Progenitor cell of endocrine pancreas (in vitro differentiated cells): ENCODE data around the gene HS3ST3A1. TPM values are rescaled to one million over a fixed set of nuclear protein-coding genes. Genes with fewer than 3 reads are reported as not detected.

ENCODE experiments used
- DNase-seq: peaks from one replicate; pipeline ENCODE4 v3.0.0; 2021; ENCODE audit warnings: low spot score; ENCODE audit not compliant: unreplicated experiment
- H3K27ac Mint-ChIP-seq: 2 replicates; pipeline ENCODE4 v1.8.0; 2021; ENCODE audit warnings: mild to moderate bottlenecking, moderate library complexity, mixed read lengths
- H3K27me3 Mint-ChIP-seq: 2 replicates; pipeline ENCODE4 v1.8.0; 2021; ENCODE audit warnings: mixed read lengths
- H3K36me3 Mint-ChIP-seq: 2 replicates; pipeline ENCODE4 v1.8.0; 2022; ENCODE audit warnings: mixed read lengths; ENCODE audit not compliant: insufficient read depth
- H3K4me1 Mint-ChIP-seq: 2 replicates; pipeline ENCODE4 v1.8.0; 2021; ENCODE audit warnings: low read depth, mixed read lengths
- H3K4me3 Mint-ChIP-seq: 2 replicates; pipeline ENCODE4 v1.8.0; 2021; ENCODE audit warnings: low read depth, mild to moderate bottlenecking, moderate library complexity, mixed read lengths
- H3K9me3 Mint-ChIP-seq: 2 replicates; pipeline ENCODE4 v1.8.0; 2021; ENCODE audit warnings: low read depth, mixed read lengths
- total RNA-seq: library from RNA; stranded (reverse); gene quantifications from 2 replicates; pipeline ENCODE4 v1.2.1, GENCODE V29; 2021
- TF ChIP-seq, protein P1 (sequence below): fragments of 200-600 bp; sonication (generic); IDR thresholded peaks from one replicate; pipeline ENCODE4 v1.5.0; 2021; ENCODE audit warnings: antibody characterized with exemption, mild to moderate bottlenecking; ENCODE audit not compliant: unreplicated experiment

The HS3ST3A1 gene
- total RNA-seq, 1 donor from 2014 or later = 8.8 TPM

DNA sequence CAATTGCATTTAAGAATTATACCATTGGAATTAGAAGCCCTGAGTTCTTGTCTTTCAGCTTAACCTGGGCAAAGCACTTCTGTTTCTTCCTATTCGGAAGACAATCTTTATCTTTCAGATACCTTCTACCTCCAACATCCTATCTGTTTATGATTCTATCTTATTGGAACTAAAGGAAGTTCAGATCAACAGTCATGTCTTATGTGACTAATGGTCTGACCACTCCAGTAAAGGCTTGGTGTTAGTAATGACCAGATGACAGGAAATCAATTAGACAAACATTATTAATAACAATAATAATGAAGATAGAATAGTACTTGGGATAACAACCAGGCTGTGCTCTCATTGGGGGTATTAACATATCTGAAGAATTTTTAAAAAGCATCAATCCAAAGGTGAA, 11.3 kb downstream of the HS3ST3A1 start:
- Mint-ChIP-seq H3K36me3 (peaks cover 3% of the 10 kb centered on the region), H3K27me3 (peaks cover 5% of the 10 kb centered on the region), H3K4me3 (no peak overlapping the region), H3K27ac (peak overlapping the region; percentile 97), H3K9me3 (peaks cover 2% of the 10 kb centered on the region), H3K4me1 (peaks cover 39% of the 10 kb centered on the region)
- DNase-seq = no peak
- TF ChIP-seq, protein P1, sequence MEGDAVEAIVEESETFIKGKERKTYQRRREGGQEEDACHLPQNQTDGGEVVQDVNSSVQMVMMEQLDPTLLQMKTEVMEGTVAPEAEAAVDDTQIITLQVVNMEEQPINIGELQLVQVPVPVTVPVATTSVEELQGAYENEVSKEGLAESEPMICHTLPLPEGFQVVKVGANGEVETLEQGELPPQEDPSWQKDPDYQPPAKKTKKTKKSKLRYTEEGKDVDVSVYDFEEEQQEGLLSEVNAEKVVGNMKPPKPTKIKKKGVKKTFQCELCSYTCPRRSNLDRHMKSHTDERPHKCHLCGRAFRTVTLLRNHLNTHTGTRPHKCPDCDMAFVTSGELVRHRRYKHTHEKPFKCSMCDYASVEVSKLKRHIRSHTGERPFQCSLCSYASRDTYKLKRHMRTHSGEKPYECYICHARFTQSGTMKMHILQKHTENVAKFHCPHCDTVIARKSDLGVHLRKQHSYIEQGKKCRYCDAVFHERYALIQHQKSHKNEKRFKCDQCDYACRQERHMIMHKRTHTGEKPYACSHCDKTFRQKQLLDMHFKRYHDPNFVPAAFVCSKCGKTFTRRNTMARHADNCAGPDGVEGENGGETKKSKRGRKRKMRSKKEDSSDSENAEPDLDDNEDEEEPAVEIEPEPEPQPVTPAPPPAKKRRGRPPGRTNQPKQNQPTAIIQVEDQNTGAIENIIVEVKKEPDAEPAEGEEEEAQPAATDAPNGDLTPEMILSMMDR = no peak

DNA sequence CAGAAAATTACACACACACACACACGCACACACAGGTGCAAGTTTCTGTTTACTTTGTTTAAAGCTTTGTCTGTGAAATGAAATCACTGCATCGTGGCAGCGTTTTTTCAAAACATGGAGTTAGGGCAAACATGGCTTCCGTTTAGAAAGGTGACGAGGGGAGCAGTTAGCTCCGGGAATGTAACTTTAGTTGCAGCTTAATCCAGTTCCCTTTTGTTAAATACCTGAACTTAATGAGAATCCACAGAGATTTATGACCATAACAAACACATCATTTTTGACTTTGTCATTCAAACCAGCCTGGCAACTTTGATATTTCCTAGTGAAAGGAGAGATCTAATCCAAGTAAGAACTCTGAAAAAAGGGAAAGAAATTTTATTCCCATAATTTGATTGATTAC, 12.1 kb downstream of the HS3ST3A1 start:
- TF ChIP-seq, protein P1 = no peak
- Mint-ChIP-seq H3K4me1 (peaks cover 39% of the 10 kb centered on the region), H3K9me3 (peaks cover 2% of the 10 kb centered on the region), H3K4me3 (peak overlapping the region; percentile 9), H3K36me3 (peaks cover 3% of the 10 kb centered on the region), H3K27ac (peak overlapping the region; percentile 97), H3K27me3 (peaks cover 5% of the 10 kb centered on the region)
- no peak for DNase-seq

DNA sequence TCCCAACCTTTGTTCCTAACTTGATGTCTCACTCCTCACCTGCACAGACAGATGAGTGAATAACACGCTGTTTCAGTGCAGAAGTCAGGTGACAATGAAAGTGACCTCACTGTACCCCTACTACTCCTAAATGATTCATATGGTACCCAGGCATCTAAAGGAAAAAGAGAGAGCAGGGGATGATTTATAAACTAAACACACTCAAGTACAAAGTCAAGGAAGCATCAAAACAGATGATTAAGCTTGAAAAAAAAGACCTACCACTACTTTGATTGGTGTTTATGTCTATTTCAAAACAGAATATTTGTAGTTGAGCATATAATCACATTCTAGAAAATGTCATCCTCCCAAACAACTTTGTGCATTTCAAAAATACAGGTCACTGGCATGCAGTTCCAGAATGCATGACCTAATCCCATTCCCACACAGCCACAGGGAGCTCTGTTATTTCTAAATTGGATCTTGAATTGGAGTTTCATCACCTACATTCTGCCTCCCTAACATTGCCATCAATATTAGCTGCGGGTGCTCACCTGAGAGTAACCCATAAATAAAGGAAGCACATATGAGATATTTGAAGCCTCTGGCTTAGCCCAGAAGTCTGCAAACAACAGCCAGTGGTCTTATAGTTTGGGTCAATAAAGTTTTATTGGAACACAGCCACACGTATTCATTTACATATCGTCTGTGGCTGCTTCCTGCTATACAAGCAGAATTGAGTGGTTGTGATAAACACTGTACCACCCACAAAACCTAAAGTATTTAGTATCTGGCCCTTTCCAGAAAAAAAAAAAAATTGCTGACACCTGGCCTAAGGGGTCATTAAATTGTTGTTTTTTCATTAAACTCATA, 14.0 kb downstream of the HS3ST3A1 start:
- TF ChIP-seq, protein P1 = no peak
- Mint-ChIP-seq H3K27me3 (no peaks in the 10 kb centered on the region), H3K36me3 (peaks cover 3% of the 10 kb centered on the region), H3K4me1 (peaks cover 34% of the 10 kb centered on the region), H3K27ac (peak overlapping the region; percentile 97), H3K4me3 (no peak overlapping the region), H3K9me3 (peaks cover 2% of the 10 kb centered on the region)
- no peak for DNase-seq

DNA sequence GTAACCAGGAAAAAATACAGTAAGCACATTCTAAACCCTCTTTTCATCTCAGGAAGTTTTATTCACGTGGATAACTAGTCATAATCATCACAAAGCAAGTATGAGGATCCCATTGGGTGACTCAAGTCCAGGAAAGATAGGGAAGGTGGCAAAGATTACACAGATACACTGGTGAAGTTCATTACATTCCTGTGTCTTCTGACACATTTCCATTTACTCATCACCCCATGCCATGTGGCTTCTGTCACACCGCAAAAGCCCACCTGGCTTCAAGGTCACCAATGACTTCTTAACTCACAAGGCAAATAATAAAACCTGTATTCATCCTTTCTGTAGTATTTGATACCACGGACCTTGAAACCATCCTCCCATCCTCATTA, 17.0 kb downstream of the HS3ST3A1 start:
- Mint-ChIP-seq H3K4me1 (peaks cover 23% of the 10 kb centered on the region), H3K9me3 (peaks cover 2% of the 10 kb centered on the region), H3K36me3 (peaks cover 3% of the 10 kb centered on the region), H3K27ac (no peak overlapping the region), H3K4me3 (no peak overlapping the region), H3K27me3 (no peaks in the 10 kb centered on the region)
- TF ChIP-seq, protein P1 = no peak
- DNase-seq = no peak

DNA sequence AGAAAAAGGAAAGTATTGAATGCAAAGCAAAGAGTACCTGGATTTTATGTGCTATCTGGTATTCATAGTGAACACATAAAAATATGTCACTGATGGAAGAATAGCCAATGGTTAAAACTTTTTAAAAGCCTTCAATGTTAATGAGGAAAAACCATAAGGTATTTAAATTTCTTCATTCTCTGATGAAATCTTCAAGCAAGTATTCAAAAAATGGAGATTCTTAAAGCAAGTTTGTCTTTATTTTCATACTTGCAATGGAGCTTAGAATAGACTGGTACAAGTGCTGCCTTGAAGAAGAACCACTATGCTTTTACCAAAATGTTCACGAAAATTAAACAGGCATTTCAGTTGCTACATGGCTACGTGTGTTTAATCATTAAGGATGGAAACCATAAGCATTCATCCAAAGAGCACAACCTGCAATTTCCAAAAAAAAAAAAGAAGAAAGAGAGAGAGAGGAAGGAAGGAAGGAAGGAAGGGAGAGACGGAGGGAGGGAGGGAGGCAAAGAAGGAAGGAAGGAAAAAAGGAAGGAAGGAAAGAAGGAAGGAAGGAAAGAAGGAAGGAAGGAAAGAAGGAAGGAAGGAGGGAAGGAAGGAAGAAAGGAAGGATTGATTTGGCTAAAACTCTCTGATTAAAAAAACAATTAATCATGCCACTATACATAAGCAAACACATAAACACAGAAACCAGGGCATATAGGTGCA, 17.6 kb downstream of the HS3ST3A1 start:
- TF ChIP-seq, protein P1 = no peak
- Mint-ChIP-seq H3K36me3 (peaks cover 3% of the 10 kb centered on the region), H3K4me1 (peaks cover 17% of the 10 kb centered on the region), H3K4me3 (no peak overlapping the region), H3K9me3 (peaks cover under 1% of the 10 kb centered on the region), H3K27me3 (no peaks in the 10 kb centered on the region), H3K27ac (no peak overlapping the region)
- DNase-seq = no peak
